ENCODE results near the gene KCNMA1.

Gene KCNMA1

GRCh38 chr10:77016855-77017254 is 620.8 kb downstream of the KCNMA1 start:
- H3K27ac Mint-ChIP-seq, result no peak overlapping the region
- H3K9me3 Mint-ChIP-seq, result no peaks in the 10 kb centered on the region
- no peaks in the 10 kb centered on the region for H3K27me3 Mint-ChIP-seq (ENCODE audit: low read depth)
- H3K4me3 Mint-ChIP-seq, result no peak overlapping the region
- H3K4me1 Mint-ChIP-seq (ENCODE audit: low read depth), result no peaks in the 10 kb centered on the region
- no peaks in the 10 kb centered on the region for H3K36me3 Mint-ChIP-seq (ENCODE audit: low read depth)
- no peak for DNase-seq (ENCODE audit: low spot score)

- no peaks in the 10 kb centered on the region for H3K36me3 Mint-ChIP-seq (ENCODE audit: low read depth)
- H3K27ac Mint-ChIP-seq, result no peak overlapping the region
- H3K4me1 Mint-ChIP-seq (ENCODE audit: low read depth), result no peaks in the 10 kb centered on the region
- H3K27me3 Mint-ChIP-seq (ENCODE audit: low read depth), result no peaks in the 10 kb centered on the region
- no peaks in the 10 kb centered on the region for H3K9me3 Mint-ChIP-seq
- DNase-seq (ENCODE audit: low spot score), result no peak
- H3K4me3 Mint-ChIP-seq, result no peak overlapping the region
Measured at GRCh38 chr10:77016278-77016815, 621.3 kb downstream of the KCNMA1 start.

GRCh38 chr10:77015360-77015759 is 622.2 kb downstream of the KCNMA1 start:
- no peaks in the 10 kb centered on the region for H3K27me3 Mint-ChIP-seq (ENCODE audit: low read depth)
- DNase-seq (ENCODE audit: low spot score), result no peak
- H3K36me3 Mint-ChIP-seq (ENCODE audit: low read depth), result no peaks in the 10 kb centered on the region
- H3K9me3 Mint-ChIP-seq, result no peaks in the 10 kb centered on the region
- no peak overlapping the region for H3K27ac Mint-ChIP-seq
- no peak overlapping the region for H3K4me3 Mint-ChIP-seq
- H3K4me1 Mint-ChIP-seq (ENCODE audit: low read depth), result no peaks in the 10 kb centered on the region

GRCh38 chr10:77012812-77013500 is 624.7 kb downstream of the KCNMA1 start:
- no peak for DNase-seq (ENCODE audit: low spot score)
- no peak overlapping the region for H3K27ac Mint-ChIP-seq
- no peaks in the 10 kb centered on the region for H3K27me3 Mint-ChIP-seq (ENCODE audit: low read depth)
- H3K4me3 Mint-ChIP-seq, result no peak overlapping the region
- H3K9me3 Mint-ChIP-seq, result no peaks in the 10 kb centered on the region
- H3K36me3 Mint-ChIP-seq (ENCODE audit: low read depth), result no peaks in the 10 kb centered on the region
- no peaks in the 10 kb centered on the region for H3K4me1 Mint-ChIP-seq (ENCODE audit: low read depth)

- H3K36me3 Mint-ChIP-seq (ENCODE audit: low read depth), result no peaks in the 10 kb centered on the region
Measured at GRCh38 chr10:77011874-77012811, 625.5 kb downstream of the KCNMA1 start.

GRCh38 chr10:77010430-77010829 is 627.2 kb downstream of the KCNMA1 start:
- Mint-ChIP-seq H3K4me3 (no peak overlapping the region), H3K9me3 (no peaks in the 10 kb centered on the region)

More at GRCh38 chr10:77011874-77012811, 625.5 kb downstream of the KCNMA1 start:
- no peak overlapping the region for H3K27ac Mint-ChIP-seq
- DNase-seq (ENCODE audit: low spot score), result no peak
- no peaks in the 10 kb centered on the region for H3K9me3 Mint-ChIP-seq
- H3K4me1 Mint-ChIP-seq (ENCODE audit: low read depth), result no peaks in the 10 kb centered on the region
- H3K27me3 Mint-ChIP-seq (ENCODE audit: low read depth), result no peaks in the 10 kb centered on the region
- no peak overlapping the region for H3K4me3 Mint-ChIP-seq

GRCh38 chr10:77007834-77008233 is 629.8 kb downstream of the KCNMA1 start:
- no peak for DNase-seq (ENCODE audit: low spot score)
- H3K4me3 Mint-ChIP-seq, result no peak overlapping the region
- H3K27me3 Mint-ChIP-seq (ENCODE audit: low read depth), result no peaks in the 10 kb centered on the region
- no peaks in the 10 kb centered on the region for H3K9me3 Mint-ChIP-seq
- no peaks in the 10 kb centered on the region for H3K4me1 Mint-ChIP-seq (ENCODE audit: low read depth)
- H3K27ac Mint-ChIP-seq, result no peak overlapping the region
- H3K36me3 Mint-ChIP-seq (ENCODE audit: low read depth), result no peaks in the 10 kb centered on the region

More at GRCh38 chr10:77010430-77010829, 627.2 kb downstream of the KCNMA1 start:
- no peaks in the 10 kb centered on the region for H3K36me3 Mint-ChIP-seq (ENCODE audit: low read depth)
- no peaks in the 10 kb centered on the region for H3K4me1 Mint-ChIP-seq (ENCODE audit: low read depth)
- no peak for DNase-seq (ENCODE audit: low spot score)
- no peaks in the 10 kb centered on the region for H3K27me3 Mint-ChIP-seq (ENCODE audit: low read depth)
- no peak overlapping the region for H3K27ac Mint-ChIP-seq

GRCh38 chr10:77006836-77007511 is 630.6 kb downstream of the KCNMA1 start:
- no peaks in the 10 kb centered on the region for H3K9me3 Mint-ChIP-seq
- no peak overlapping the region for H3K27ac Mint-ChIP-seq
- no peaks in the 10 kb centered on the region for H3K36me3 Mint-ChIP-seq (ENCODE audit: low read depth)
- DNase-seq (ENCODE audit: low spot score), result no peak
- no peaks in the 10 kb centered on the region for H3K27me3 Mint-ChIP-seq (ENCODE audit: low read depth)
- no peak overlapping the region for H3K4me3 Mint-ChIP-seq
- no peaks in the 10 kb centered on the region for H3K4me1 Mint-ChIP-seq (ENCODE audit: low read depth)

GRCh38 chr10:77005871-77006270 is 631.7 kb downstream of the KCNMA1 start:
- Mint-ChIP-seq H3K4me1 (ENCODE audit: low read depth) (no peaks in the 10 kb centered on the region), H3K36me3 (ENCODE audit: low read depth) (no peaks in the 10 kb centered on the region), H3K27me3 (ENCODE audit: low read depth) (no peaks in the 10 kb centered on the region), H3K4me3 (no peak overlapping the region), H3K27ac (no peak overlapping the region), H3K9me3 (no peaks in the 10 kb centered on the region)
- DNase-seq (ENCODE audit: low spot score), result no peak

GRCh38 chr10:77004917-77005564 is 632.6 kb downstream of the KCNMA1 start:
- Mint-ChIP-seq H3K4me1 (ENCODE audit: low read depth) (no peaks in the 10 kb centered on the region), H3K27me3 (ENCODE audit: low read depth) (no peaks in the 10 kb centered on the region), H3K4me3 (no peak overlapping the region), H3K9me3 (no peaks in the 10 kb centered on the region), H3K27ac (no peak overlapping the region), H3K36me3 (ENCODE audit: low read depth) (no peaks in the 10 kb centered on the region)
- DNase-seq (ENCODE audit: low spot score), result no peak

GRCh38 chr10:77002872-77003271 is 634.7 kb downstream of the KCNMA1 start:
- H3K27ac Mint-ChIP-seq, result no peak overlapping the region
- no peak overlapping the region for H3K4me3 Mint-ChIP-seq
- DNase-seq (ENCODE audit: low spot score), result no peak
- no peaks in the 10 kb centered on the region for H3K36me3 Mint-ChIP-seq (ENCODE audit: low read depth)
- no peaks in the 10 kb centered on the region for H3K4me1 Mint-ChIP-seq (ENCODE audit: low read depth)
- no peaks in the 10 kb centered on the region for H3K9me3 Mint-ChIP-seq
- H3K27me3 Mint-ChIP-seq (ENCODE audit: low read depth), result peaks cover 2% of the 10 kb centered on the region

- Mint-ChIP-seq H3K27ac (no peak overlapping the region), H3K36me3 (ENCODE audit: low read depth) (no peaks in the 10 kb centered on the region), H3K9me3 (no peaks in the 10 kb centered on the region)
Measured at GRCh38 chr10:77001206-77001605, 636.4 kb downstream of the KCNMA1 start.

GRCh38 chr10:76998451-76998850 is 639.2 kb downstream of the KCNMA1 start:
- Mint-ChIP-seq H3K36me3 (ENCODE audit: low read depth) (no peaks in the 10 kb centered on the region), H3K27ac (no peak overlapping the region), H3K4me3 (no peak overlapping the region), H3K27me3 (ENCODE audit: low read depth) (peaks cover 2% of the 10 kb centered on the region), H3K4me1 (ENCODE audit: low read depth) (no peaks in the 10 kb centered on the region), H3K9me3 (no peaks in the 10 kb centered on the region)
- no peak for DNase-seq (ENCODE audit: low spot score)

More at GRCh38 chr10:77001206-77001605, 636.4 kb downstream of the KCNMA1 start:
- Mint-ChIP-seq H3K4me3 (no peak overlapping the region), H3K27me3 (ENCODE audit: low read depth) (peaks cover 2% of the 10 kb centered on the region), H3K4me1 (ENCODE audit: low read depth) (no peaks in the 10 kb centered on the region)
- no peak for DNase-seq (ENCODE audit: low spot score)

All from T-helper 2 cell treated with Interferon-gamma antibody and Interleukin-4, amounts not matched to agents 5 μg/mL and 100 μg/mL, for 36 hours (primary cell).